ENCODE data around the gene RRH. TPM values are rescaled to one million over a fixed set of nuclear protein-coding genes. Genes with fewer than 3 reads are reported as not detected.
"Not testable (repeated sequence)": the region's sequence is repeated elsewhere in the genome, so short reads cannot be mapped to it uniquely, and the experiment has no call there.

The RRH gene
- total RNA-seq, 4 donors from 2014 or later, result 0.22 to 1.6 TPM; not detected in 2

GRCh38 chr4:109875106-109875505 is 47.3 kb downstream of the RRH start:
- DNase-seq, result no peak
- WGBS, 2 donors, result 100% methylated on average over 1 of the region's 1 CpG
- TF ChIP-seq POLR2A (IDR thresholded peaks at IDR 0.05), result no peak
- TF ChIP-seq CTCF (IDR thresholded peaks at IDR 0.05), result no peak
- intact Hi-C loops (cut with DNase I), result no loop called here
- Histone ChIP-seq H3K9me3 (no peaks in the 10 kb centered on the region), H3K27ac (no peak overlapping the region), H3K36me3 (no peaks in the 10 kb centered on the region), H3K4me1 (no peaks in the 10 kb centered on the region), H3K4me3 (replicated peaks in 1 of 3) (no peak overlapping the region), H3K27me3 (no peaks in the 10 kb centered on the region)

GRCh38 chr4:109875553-109875952 is 47.8 kb downstream of the RRH start:
- H3K4me3 ChIP-seq (replicated peaks in 1 of 3); H3K4me1 ChIP-seq; intact Hi-C loops (cut with DNase I); H3K27ac ChIP-seq; H3K36me3 ChIP-seq; H3K27me3 ChIP-seq; DNase-seq; H3K9me3 ChIP-seq: not testable (repeated sequence)
- WGBS, 2 donors, result 100% methylated on average over 1 of the region's 2 CpGs; no CpG with 5 or more reads in 1 of the 2 donors

- Histone ChIP-seq H3K4me1 (no peaks in the 10 kb centered on the region), H3K27ac (no peak overlapping the region), H3K36me3 (no peaks in the 10 kb centered on the region), H3K27me3 (no peaks in the 10 kb centered on the region), H3K4me3 (replicated peaks in 1 of 3) (no peak overlapping the region), H3K9me3 (no peaks in the 10 kb centered on the region)
- no peak for DNase-seq
- intact Hi-C loops (cut with DNase I), result no loop called here
- TF ChIP-seq POLR2A (IDR thresholded peaks at IDR 0.05) (no peak), CTCF (IDR thresholded peaks at IDR 0.05) (no peak)
- WGBS, 2 donors, result 92 to 94% methylated on average over 2 of the region's 2 CpGs
Observed at GRCh38 chr4:109876634-109877265, 49.0 kb downstream of the RRH start.

- no peak for TF ChIP-seq CTCF (IDR thresholded peaks at IDR 0.05)
- TF ChIP-seq POLR2A (IDR thresholded peaks at IDR 0.05), result no peak
- Histone ChIP-seq H3K4me1 (no peaks in the 10 kb centered on the region), H3K4me3 (replicated peaks in 1 of 3) (no peak overlapping the region), H3K27me3 (no peaks in the 10 kb centered on the region), H3K36me3 (no peaks in the 10 kb centered on the region), H3K27ac (no peak overlapping the region), H3K9me3 (no peaks in the 10 kb centered on the region)
- intact Hi-C loops (cut with DNase I), result no loop called here
- no peak for DNase-seq
- 77 to 87% methylated on average over 3 of the region's 3 CpGs for WGBS, 2 donors
Observed at GRCh38 chr4:109877400-109877799, 49.6 kb downstream of the RRH start.

GRCh38 chr4:109878355-109878754 is 50.6 kb downstream of the RRH start:
- H3K27me3 ChIP-seq, result no peaks in the 10 kb centered on the region
- H3K27ac ChIP-seq, result no peak overlapping the region
- H3K36me3 ChIP-seq, result no peaks in the 10 kb centered on the region
- no peaks in the 10 kb centered on the region for H3K4me1 ChIP-seq
- WGBS, 2 donors, result 68 to 75% methylated on average over 2 of the region's 2 CpGs
- intact Hi-C loops (cut with DNase I), result no loop called here
- no peaks in the 10 kb centered on the region for H3K9me3 ChIP-seq
- no peak overlapping the region for H3K4me3 ChIP-seq (replicated peaks in 1 of 3)
- no peak for DNase-seq
- TF ChIP-seq POLR2A (IDR thresholded peaks at IDR 0.05), result no peak

GRCh38 chr4:109879081-109879480 is 51.3 kb downstream of the RRH start:
- Histone ChIP-seq H3K4me1 (no peaks in the 10 kb centered on the region), H3K36me3 (no peaks in the 10 kb centered on the region), H3K27me3 (no peaks in the 10 kb centered on the region), H3K27ac (no peak overlapping the region), H3K9me3 (no peaks in the 10 kb centered on the region), H3K4me3 (replicated peaks in 1 of 3) (no peak overlapping the region)
- DNase-seq, result no peak
- TF ChIP-seq CTCF (IDR thresholded peaks at IDR 0.05), result no peak
- no peak for TF ChIP-seq POLR2A (IDR thresholded peaks at IDR 0.05)
- WGBS, 2 donors, result 78 to 89% methylated on average over 7 to 10 of the region's 12 CpGs
- intact Hi-C loops (cut with DNase I), result no loop called here
